ENCODE results near the gene NUDT21. TPM values are rescaled to one million over a fixed set of nuclear protein-coding genes. Genes with fewer than 3 reads are reported as not detected.

Gene NUDT21
- total and polyA plus RNA-seq, 2 of the 4 experiments (the other 2 are of a cell fraction), result 52.4 to 166 TPM

- intact Hi-C loops (cut with micrococcal nuclease), result loop anchor here (1.0 to 2.0 kb wide), 2 partner anchors 67 to 91 kb away; no protein-coding TSS in a partner anchor
- dilution Hi-C loops (cut with HindIII; ENCODE audit: low sequenced_read_pairs, unreplicated experiment), result no loop called here
- Histone ChIP-seq H3K4me3 (ENCODE audit: insufficient read depth, low read depth, low read length) (peak overlapping the region; percentile 93), H4K20me1 (ENCODE audit: insufficient read depth, low read length) (peaks cover 45% of the 10 kb centered on the region), H3K36me3 (ENCODE audit: control insufficient read depth, insufficient read depth, low read length) (peaks cover 3% of the 10 kb centered on the region; the same call in 1 of the 2 replicates), H3K18ac (ENCODE audit: low read depth, low read length) (peak overlapping the region; percentile 14; the same call in 1 of the 2 replicates), H3K9me3 (ENCODE audit: control insufficient read depth, insufficient read depth, low read length) (no peaks in the 10 kb centered on the region), H2AK5ac (ENCODE audit: low read depth, low read length) (no peak overlapping the region), H2BK15ac (ENCODE audit: low read depth, low read length) (no peak overlapping the region), H2BK5ac (ENCODE audit: low read depth, low read length, poor library complexity, severe bottlenecking) (no peak overlapping the region), H4K5ac (ENCODE audit: low read depth, low read length) (peak overlapping the region; percentile 12; the same call in 1 of the 2 replicates), H4K91ac (ENCODE audit: insufficient read depth, low read depth, low read length) (no peak overlapping the region), H2AFZ (replicated peaks; ENCODE audit: low read length, poor library complexity) (no peak overlapping the region), H2BK20ac (ENCODE audit: low read depth, low read length) (no peak overlapping the region), H3K23ac (ENCODE audit: low read depth, low read length) (peak overlapping the region; percentile 47), H3K4me1 (ENCODE audit: control insufficient read depth, insufficient read depth, low read length) (peaks cover 13% of the 10 kb centered on the region), H3K4ac (ENCODE audit: low read depth, low read length) (no peak overlapping the region; the same call in 1 of the 2 replicates), H3K27ac (ENCODE audit: insufficient read depth, low read length) (peak overlapping the region; percentile 84), H3K27me3 (ENCODE audit: control insufficient read depth, insufficient read depth, low read length) (no peaks in the 10 kb centered on the region), H4K8ac (ENCODE audit: low read depth in 2 of 2, low read length in 2 of 2) (peak overlapping the region in 1 of 2 experiments; percentile 25; a peak in 1 of 4 replicates), H2AK9ac (replicated peaks; ENCODE audit: low read depth, low read length, poor library complexity) (no peak overlapping the region), H3K14ac (replicated peaks; ENCODE audit: low read depth, low read length) (peak overlapping the region; percentile 8; the same call in 1 of the 2 replicates), H3K56ac (ENCODE audit: extremely low read depth, insufficient read depth, low read length) (0 out of 2 replicates have a peak overlapping the region, but pooled peaks have one; percentile 1), H3K79me1 (ENCODE audit: low read depth in 1 of 2, low read length in 2 of 2) (peaks cover 2 to 56% of the 10 kb centered on the region in 2 experiments; a peak in 2 of 4 replicates), H3K4me2 (ENCODE audit: low read depth, low read length) (peak overlapping the region; percentile 96), H3K9me1 (ENCODE audit: insufficient read depth, low read length) (peaks cover 17% of the 10 kb centered on the region), H2BK120ac (ENCODE audit: low read depth, low read length) (no peak overlapping the region), H3K9ac (ENCODE audit: low read depth, low read length) (peak overlapping the region; percentile 94)
- WGBS, 2 experiments (ENCODE audit: extremely low coverage in 2 of 2, insufficient read length in 1 of 2), result 0% methylated on average over 1 of the region's 7 CpGs; no CpG with 5 or more reads in 1 of the 2 experiments
- no peak for DNase-seq
- POLR2A ChIA-PET (ENCODE audit: unreplicated experiment), result no interaction called here
- CTCF ChIA-PET, result interaction anchor here (0.5 kb wide), 1 partner anchor 17 kb away, joined by 3 read pairs; no protein-coding TSS in a partner anchor
- no peak for ATAC-seq (ENCODE audit: low read depth)
- TSS peak; percentile 36 for BruUV-seq (replicated peaks)
- in situ Hi-C loops (cut with MboI; ENCODE audit: low sequenced_read_pairs), result no loop called here
- TF ChIP-seq FOS (IDR thresholded peaks at IDR 0.05; ENCODE audit: low read depth, low read length), result no peak
- no peak for TF ChIP-seq POLR2A (IDR thresholded peaks at IDR 0.05; ENCODE audit: low read depth, low read length)
- no peak for TF ChIP-seq CHD1 (IDR thresholded peaks at IDR 0.05; ENCODE audit: low read depth, low read length)
- TF ChIP-seq SMC3 (IDR thresholded peaks at IDR 0.05; ENCODE audit: low read depth, low read length), result no peak
- TF ChIP-seq RCOR1 (IDR thresholded peaks at IDR 0.05; ENCODE audit: insufficient replicate concordance, low read length), result no peak
- no peak for TF ChIP-seq RAD21 (IDR thresholded peaks at IDR 0.05; ENCODE audit: low read length)
- no peak for TF ChIP-seq MAZ (IDR thresholded peaks at IDR 0.05; ENCODE audit: borderline replicate concordance, low read depth, low read length)
- no peak for TF ChIP-seq NFE2L2 (IDR thresholded peaks at IDR 0.05; ENCODE audit: low read depth, low read length)
- no peak for TF ChIP-seq MAFK (IDR thresholded peaks at IDR 0.05; ENCODE audit: low read depth, low read length)
- TF ChIP-seq BHLHE40 (IDR thresholded peaks at IDR 0.05; ENCODE audit: low read depth, low read length), result no peak
- TF ChIP-seq, protein P1, sequence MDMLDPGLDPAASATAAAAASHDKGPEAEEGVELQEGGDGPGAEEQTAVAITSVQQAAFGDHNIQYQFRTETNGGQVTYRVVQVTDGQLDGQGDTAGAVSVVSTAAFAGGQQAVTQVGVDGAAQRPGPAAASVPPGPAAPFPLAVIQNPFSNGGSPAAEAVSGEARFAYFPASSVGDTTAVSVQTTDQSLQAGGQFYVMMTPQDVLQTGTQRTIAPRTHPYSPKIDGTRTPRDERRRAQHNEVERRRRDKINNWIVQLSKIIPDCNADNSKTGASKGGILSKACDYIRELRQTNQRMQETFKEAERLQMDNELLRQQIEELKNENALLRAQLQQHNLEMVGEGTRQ (IDR thresholded peaks at IDR 0.05; ENCODE audit: low read depth, low read length), result no peak
- no peak for TF ChIP-seq RFX5 (IDR thresholded peaks at IDR 0.05; ENCODE audit: low read depth, low read length)
- TF ChIP-seq ELK1 (IDR thresholded peaks at IDR 0.05; ENCODE audit: borderline replicate concordance, low read depth, low read length), result no peak
- TF ChIP-seq CEBPB (IDR thresholded peaks at IDR 0.05; ENCODE audit: low read depth, low read length), result no peak
Measured at GRCh38 chr16:56423584-56424403, 27.3 kb downstream of the NUDT21 start.

All from IMR-90 (cell line).